Kasumi-1 (cell line): Measurements from ENCODE around the gene DNAJC21.
A peak's percentile ranks its signal among the peaks of the same experiment; 100 is the strongest.
"Not testable (repeated sequence)": the region's sequence is repeated elsewhere in the genome, so short reads cannot be mapped to it uniquely, and the experiment has no call there.

Experiments
- DNase-seq, 2 experiments: peaks; one replicate each; lab custom pipeline; 2025; lab: John Stamatoyannopoulos, UW

Gene DNAJC21

DNA sequence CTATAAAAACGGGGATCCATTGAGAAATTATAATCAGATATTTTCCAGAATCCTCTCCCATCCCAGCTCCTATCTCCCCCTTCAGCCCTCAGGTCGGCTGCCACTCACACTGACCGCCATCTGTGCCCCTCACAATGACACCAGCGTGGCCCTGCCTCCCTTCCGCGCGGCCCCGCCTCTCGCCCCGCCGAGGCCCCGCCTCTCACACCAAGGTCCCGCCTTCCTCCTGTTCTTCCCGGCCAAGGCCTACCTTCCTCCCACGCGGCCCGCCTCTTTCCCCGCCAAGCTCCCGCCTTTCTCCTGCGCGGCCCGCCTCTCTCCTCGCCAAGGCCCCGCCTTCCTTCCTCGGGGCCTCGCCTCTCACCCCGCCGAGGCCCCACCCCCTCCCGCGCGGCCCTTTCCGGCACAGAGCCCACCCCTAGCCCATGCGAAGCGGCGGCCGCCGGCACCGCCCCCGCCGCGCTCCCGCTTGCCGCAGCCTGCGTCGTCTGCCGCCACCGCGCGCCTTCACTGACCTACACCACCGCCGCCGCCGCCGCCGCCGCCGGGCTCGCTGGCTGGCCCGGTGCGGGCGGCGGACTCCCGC, at the start of gene DNAJC21:
Gene DNAJC21, plus strand, starts transcription at position 426 of the 586 bp plus-strand sequence. CDS start 261 bp downstream, outside the sequence.
- DNase-seq, result peak; percentile 95 to 96

DNA sequence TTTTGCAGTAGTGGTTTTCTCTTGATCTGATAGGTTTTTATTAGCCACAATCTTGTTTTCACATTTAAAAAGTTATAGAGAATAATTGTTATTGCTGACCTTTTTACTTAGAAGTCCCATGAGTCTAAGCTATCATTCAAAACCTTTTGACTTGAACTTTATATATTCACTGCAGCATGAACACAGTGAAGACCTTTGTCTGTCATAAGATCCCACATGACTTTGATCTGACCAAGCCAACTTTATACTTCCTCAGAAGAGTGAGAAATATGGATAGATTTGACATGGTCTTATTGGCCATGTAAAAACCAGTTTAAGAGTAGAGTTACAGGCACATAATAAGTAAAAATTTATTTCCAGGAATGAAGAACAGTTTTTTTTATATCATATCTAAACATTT, 48.1 kb upstream of the DNAJC21 start:
- no peak for DNase-seq

DNA sequence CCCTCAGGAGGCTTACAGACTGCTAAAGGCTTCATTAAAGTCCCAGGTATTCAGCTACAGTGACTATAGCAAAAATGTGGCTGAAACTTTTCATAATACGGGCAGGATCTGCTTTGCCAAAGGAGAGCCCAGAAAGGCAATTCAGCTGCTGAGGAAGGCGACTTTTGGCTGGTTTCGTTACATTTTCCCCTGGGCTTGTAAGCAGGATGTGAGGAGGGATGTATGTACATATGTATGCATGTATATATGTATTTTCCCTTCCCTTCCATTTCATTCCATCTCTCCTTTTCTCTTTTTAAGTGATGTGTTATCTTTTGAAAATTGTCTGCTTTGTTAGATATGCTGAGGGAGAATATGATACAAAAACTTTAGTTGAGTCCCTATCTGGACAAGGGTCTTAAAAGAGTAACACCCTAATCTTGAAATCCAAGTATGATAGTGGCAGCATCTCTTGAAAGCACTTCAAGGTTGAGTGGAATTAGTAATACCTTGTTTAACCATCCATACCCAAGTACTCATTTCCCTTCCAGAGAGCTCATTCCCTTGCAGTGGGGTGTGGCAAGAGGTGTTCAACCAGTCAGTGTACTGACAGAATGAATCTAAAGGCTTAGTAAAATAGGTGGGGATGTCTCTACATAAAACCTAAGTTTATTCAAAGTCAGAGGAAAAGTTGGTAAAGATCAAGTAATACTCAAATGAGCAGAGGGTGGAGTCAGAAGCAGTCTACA, 42.8 kb upstream of the DNAJC21 start:
- DNase-seq, result no peak

DNA sequence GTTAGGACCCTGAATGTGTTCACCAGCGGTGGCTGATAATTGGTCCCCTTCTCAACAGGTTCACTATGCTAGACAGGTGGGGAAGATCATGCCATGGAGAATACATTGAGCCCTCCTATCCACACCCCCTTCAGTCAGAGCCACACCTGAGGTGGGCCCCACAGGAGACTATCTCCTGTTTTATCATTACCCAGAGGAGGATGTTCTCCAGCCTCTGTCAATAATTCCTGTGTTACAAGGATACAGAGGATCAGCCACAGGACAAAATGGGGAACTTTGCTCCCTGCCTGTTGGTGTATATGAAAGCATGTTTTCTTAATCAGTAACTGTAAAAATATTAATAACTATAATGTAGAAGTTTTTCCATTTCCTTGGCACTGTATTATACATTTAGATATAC, 40.0 kb upstream of the DNAJC21 start:
- no peak for DNase-seq

DNA sequence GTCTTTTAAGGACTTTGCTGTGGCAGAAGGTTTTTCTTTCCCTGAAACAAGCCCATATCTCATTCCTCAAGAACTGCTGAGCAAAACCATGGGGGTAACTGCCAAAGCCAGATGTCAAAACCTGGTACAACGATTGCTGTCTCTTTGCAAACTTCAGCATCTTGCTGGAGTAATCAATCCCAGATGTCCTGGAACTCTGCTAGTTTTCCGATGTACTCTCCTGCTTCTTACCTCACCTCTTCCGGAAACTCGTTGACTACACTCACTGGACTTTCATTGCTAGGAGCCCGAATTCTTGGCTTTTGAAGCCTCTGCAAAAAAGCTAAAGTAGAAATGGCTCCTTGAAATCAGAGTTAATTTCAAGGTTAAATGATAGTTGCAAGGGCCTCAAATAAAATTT, 37.4 kb upstream of the DNAJC21 start:
- no peak for DNase-seq

DNA sequence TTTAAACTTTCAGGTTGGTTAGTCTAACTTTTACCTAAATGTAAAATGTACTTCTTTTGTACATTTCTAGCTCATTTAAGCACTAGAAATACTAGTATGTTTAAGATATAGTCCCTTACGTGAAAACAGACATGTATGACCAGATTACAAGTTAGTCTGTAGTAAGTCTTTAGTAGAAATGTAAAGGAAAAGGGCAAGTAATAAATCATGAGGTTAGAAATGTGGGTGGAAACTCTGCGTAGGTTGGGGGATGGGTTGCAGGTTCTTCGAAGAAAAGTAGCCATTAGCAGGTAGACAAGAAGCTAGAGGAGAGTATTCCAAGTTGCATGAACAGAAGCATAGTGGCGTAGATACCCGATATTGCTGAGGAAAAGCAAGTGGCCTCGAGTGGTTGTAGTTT, 36.9 kb upstream of the DNAJC21 start:
- no peak for DNase-seq

DNA sequence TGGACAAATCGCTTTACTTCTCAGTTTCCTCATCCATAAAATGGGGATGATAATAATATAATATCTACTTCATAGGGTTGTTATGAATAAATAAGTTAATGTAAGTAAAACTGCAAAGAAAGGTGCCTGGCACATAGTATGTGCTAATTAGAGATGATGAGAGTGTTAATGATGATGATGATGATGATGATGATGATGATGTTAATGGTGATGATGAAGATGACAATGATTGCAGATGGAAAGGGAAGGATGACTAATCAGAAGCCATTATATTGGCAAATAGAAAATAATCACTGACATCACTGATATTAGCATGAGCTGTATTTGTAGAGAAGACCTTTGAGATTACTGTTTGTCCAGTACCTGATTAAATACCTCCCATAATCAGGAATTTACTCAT, 34.6 kb upstream of the DNAJC21 start:
- DNase-seq, result no peak

DNA sequence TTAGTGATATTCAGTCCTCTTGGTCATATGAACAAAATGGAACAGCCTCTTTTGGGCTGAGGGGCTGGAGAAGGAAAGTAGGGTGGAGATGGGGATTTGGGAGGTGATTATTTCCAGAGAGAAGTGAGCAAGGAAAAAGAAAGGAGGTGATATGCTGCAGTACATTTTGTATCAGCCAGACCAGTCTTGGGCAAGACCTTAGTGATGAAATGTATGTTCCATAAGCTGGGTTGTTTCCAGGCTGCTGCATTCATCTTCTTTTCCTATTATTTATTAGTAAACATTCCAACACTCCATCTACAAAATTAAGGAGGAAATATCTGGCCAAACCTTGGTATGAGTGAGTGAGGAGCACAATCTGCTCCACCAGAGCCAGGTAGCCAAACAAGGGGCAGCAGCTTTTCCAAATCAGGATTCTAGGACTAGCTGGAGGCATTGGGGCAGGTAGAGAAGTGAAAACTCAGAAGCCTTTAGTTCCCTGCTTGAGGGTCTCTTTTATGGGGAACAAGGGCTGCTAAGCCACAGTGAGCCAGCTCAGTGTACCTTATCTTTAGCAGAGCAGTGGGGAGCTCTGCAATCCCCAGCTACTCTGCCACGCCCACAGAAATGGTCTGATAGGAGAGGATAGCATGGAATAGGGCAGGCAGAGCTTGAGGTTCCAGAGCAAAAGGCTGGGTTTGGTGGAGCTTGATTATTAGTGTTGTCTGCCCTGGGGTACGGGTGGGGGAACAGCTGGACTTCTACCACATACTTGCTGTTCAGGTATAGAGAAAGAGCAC, 33.5 kb upstream of the DNAJC21 start:
- DNase-seq, result no peak

DNA sequence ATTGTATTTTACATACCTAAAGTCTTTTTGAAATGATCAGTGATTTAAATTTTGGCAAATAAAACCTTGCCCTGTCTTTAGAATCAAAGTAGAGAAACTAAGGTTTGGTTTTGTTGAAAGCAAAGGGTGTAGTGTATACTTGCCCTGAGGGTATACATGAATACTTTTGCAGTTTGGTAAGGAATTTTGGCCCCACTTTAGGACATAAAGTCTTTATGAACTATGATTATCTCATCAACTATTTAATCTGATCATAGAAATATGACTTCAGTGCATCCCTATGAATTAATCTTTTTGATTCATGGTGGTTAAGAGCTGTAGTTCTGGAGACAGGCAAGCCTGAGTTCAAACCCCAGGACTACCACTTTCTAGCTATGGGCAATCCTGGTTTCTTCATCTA, 31.7 kb upstream of the DNAJC21 start:
- no peak for DNase-seq

DNA sequence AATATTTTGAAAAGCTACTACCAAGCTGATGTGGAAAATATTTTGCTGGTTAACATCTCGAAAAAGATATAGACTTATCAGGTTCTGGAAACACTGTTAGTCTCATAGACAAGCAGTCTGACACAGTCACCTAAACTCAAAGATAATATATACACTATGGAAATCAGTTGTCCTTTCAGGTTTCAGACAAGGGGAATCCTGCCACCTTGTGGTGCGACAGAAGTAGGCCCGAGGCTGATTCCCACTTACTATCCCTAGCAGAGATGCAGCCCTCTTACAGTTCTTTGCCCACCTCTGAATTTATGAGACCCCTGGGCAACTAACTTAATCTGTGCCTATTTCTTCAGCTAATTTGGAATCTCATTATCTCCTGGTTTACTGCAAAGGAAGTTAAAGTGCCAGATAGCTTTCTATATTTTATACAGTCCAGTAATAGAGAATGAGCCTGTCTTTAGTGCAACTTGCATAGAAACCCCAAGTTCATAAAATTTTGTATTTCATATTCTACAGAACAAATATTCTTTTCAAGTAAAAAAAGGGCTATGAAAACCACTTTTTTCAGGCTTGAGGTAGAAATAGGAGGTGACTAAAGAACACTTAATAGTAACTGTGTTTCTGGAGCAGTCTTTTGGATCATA, 31.0 kb upstream of the DNAJC21 start:
- DNase-seq, result peak; percentile 59 to 84

DNA sequence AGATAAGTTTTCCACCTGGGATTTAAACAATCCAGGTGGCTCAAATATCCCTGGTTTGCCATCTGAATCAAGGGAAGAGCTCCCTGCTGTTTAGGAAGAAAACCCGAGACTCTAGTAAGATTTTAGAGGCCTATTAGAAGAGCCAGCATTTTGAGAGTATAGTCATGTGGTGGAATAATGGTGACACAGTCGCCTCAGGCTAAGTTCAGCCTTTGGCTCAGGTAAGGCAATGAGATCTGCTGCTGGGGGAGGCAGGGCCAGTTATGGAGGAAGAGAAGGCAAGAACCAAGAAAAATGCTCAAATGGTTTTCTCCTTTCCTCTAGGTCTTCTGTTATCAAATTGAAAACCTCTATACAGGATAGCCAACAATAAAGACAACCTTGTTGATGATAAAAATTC, 30.3 kb upstream of the DNAJC21 start:
- DNase-seq, result no peak

DNA sequence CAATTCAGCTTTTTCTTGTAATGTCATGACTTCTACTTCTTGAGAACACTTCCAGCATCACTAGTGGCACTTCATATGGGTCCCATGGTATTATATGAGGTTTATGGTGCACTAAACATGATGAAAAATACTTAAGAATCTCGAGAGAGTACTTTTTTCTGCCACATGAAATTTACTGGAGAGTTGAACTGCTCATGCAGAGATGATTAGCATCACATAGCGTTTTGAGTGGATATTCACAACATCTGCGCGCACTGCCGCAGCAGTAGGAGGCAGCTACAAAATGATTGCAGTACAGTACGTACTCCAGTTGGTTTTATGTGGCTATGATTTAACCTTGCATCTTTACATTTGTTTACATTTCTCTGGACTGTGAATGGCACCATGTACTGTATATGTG, 28.7 kb upstream of the DNAJC21 start:
- no peak for DNase-seq

DNA sequence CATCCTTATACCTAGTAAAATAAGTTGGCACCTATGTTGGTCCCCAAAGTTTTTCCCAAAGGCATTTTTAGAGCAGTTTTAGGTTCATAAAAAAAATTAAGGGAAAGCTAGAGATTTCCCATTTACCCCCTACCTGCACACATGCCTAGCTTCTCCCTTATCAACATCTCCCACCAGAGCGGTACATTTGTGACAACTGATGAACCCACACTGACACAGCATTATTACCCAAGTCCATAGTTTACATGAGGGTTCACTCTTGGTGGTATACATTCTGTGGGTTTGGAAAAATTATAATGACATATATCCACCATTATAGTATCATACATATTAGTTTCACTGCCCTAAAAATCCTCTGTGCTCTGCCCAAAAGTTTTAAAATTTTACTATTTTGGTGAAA, 26.1 kb upstream of the DNAJC21 start:
- no peak for DNase-seq

DNA sequence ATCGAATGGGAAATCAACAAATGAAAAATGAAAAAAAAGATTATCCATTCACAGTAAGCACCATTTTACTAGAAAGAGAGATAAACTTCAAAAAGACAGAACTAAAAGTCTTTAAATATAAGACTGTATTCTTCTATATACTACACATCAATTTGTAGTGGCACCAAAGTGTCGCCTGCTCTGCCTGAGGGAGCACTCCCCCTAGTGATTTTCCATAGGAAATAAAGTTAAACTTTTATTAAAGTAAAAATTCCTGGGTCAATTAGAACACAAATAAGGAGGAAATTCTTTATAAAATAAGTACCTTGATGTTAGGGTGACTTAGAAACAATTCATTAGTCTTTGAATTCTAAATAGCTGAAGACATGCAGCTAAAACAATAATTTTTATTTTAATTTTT, 23.8 kb upstream of the DNAJC21 start:
- peak; percentile 31 for DNase-seq

DNA sequence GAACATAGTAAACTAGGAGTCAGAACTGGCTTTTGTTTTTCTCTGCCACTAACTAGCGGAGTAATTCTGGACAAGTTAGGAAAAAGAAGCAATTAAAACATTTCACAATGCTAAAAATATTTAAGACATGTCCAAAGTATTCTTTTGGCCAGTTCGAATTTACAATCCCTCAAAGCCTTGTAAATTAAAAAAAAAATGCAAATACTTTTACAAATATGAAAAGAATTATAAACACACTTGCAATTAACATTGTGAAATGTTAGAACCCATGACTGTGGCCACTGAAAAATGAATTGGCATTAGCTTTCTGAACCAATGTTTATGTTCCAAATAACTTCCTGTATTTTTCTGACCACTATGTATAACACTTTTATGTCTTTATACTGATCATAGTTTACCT, 16.3 kb upstream of the DNAJC21 start:
- no peak for DNase-seq

DNA sequence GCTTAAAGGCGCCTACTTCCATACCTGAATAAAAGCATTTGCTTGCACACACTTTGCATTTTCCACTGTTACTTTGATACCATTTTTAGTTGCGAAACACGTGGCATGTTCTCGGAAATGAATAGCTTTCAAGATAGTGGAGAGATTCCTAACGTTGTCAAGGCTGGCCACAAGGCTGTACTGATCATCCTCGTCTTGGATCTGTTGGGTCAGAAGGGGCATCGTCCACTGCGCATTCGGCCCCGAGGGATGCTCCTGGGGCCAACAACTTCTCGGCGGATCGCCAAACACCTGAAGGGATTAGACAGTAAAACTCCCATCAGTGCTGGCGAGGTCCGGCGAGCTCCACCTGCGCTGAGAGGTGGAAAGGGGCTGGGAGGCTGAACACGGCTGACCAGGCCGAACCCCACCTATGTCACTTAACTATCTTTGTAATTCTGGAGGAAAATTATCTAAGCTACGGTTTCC, 14.7 kb upstream of the DNAJC21 start:
- peak in 1 of 2 experiments; percentile 21 for DNase-seq

DNA sequence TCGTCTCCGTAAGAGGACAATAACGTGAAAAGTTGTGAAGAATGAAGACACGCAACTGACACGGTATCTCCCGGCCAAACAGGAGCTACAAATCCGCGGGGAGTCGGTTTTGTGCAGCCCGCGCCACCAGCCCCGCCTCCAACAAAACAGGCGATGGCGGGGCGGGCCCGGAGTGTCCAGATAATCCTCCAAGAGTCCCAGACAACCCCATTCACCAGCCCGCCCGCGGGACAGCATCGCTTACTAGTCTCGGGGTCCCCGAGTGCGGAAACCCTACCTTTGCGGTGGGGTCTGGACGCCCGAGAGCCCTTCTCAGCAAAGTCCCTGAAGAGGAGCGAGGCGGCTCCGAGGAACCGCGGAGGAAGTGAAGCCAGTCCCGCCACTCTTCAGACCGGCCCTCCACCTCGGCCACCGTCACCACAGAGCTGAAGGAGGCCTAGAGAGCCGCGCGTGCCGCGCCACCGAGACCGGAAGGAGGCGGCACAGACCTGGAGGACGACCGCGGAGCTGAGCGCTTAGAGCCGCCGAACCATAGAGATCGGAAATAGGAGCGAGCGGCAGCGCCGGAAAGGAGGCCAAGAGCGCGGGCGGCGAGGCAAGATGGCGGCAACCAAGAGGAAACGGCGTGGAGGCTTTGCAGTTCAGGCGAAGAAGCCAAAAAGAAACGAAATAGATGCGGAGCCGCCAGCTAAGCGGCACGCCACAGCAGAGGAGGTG, 14.1 kb upstream of the DNAJC21 start, which contains the start of the genes BRIX1 and RAD1:
Gene BRIX1, plus strand, starts transcription at position 573 of the 717 bp plus-strand sequence. Its CDS starts 28 bp downstream, at position 601.
Gene RAD1, minus strand, starts transcription at position 366 of the 717 bp plus-strand sequence. CDS start 612 bp downstream, outside the sequence.
- DNase-seq, result peak; percentile 98

DNA sequence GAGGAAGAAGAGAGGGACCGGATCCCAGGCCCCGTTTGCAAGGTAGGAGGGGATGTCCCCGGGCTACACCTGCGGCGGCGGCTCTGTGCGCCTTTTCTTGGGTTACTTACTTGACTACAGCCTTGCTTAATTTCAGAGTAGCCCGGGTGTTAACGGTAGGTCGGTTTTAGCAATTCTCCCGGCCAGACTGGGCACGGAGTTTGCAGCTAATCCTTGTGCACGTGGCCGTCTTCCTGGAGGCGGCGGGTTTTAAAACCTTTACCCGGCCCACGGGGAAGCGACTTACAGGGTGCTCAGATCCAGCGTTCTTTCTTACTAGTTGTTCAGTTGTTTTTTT, 13.5 kb upstream of the DNAJC21 start:
- peak in 1 of 2 experiments; percentile 47 for DNase-seq

DNA sequence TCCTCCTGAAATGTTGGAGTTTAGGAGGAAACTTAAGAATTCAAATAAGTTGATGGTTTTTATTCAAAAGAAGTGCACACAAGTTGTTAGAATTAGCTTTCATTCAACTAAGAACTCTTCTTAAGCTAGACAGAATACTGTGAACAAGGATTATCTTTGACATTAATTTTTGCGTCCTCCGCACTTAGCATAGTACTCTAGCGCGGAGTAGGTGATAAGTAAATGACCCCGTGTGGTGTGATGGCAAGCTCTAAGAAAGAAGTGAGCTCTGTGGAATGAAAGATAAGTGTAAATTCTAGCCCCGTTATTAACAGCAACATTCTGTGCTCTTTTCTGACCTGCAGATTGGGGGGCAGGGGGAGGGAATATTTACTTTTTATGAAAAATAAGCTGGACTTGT, 12.8 kb upstream of the DNAJC21 start:
- DNase-seq, result peak in 1 of 2 experiments; percentile 11

DNA sequence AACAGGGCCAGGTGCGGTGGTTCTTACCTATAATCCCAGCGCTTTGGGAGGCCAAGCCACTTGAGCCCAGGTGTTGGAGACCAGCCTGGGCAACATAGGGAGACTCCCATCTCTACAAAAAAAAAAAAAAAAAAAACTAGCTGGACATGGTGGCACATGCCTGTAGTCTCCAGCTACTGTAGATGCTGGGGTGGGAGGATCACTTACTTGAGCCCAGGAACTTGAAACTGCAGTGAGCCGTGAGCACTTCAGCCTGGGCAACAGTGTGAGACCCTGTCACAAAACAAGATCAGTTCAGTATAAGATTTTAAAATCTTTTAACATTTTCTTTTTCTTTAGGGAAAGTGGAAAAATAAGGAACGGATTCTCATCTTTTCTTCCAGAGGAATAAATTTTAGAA, 11.3 kb upstream of the DNAJC21 start:
- DNase-seq, result no peak

DNA sequence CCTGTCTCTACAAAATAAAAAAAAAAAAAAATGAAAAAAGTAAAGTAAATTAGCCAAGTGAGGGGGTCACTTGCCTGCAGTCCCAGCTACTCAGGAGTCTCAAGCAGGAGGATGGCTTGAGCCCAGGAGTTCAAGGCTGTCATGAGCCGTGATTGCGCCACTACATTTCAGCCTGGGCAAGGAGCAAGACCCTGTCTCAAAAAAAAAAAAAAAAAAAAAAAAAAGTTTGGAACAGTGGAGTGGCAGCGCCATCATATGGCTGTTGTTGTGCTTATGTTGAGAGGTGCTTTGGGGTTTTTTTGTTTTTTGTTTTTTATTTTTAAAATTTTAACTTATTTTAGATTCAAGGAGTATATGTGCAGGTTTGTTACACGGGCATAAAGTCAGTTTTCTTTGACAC, 10.3 kb upstream of the DNAJC21 start:
- no peak for DNase-seq

DNA sequence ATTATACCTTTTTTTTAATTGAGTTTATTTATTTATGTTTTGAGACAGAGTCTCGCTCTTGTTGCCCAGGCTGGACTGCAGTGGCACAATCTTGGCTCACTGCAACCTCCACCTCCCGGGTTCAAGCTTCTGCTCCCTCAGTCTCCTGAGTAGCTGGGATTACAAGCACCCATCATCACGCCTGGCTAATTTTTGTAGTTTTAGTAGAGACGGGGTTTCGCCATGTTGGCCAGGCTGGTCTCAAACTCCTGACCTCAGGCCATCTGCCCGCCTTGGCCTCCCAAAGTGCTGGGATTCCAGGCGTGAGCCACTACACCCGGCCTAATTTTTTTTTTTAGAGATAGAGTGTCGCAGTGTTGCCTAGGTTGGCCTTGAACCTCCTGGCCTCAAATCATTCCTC, 6.1 kb upstream of the DNAJC21 start:
- not testable (repeated sequence) for DNase-seq
